ENCODE measurements around the gene SERPINA6. TPM values are rescaled to one million over a fixed set of nuclear protein-coding genes. Genes with fewer than 3 reads are reported as not detected.

SERPINA6 gene
- total RNA-seq, 2 donors from 2014 or later = not detected

GRCh38 chr14:94367347-94368242 lies 44.5 kb upstream of the SERPINA6 start:
- no peaks in the 10 kb centered on the region for H3K27me3 ChIP-seq
- H3K27ac ChIP-seq = no peak overlapping the region
- H3K36me3 ChIP-seq = no peaks in the 10 kb centered on the region
- H3K9me3 ChIP-seq = no peaks in the 10 kb centered on the region
- H3K4me1 ChIP-seq = no peaks in the 10 kb centered on the region
- no peak for TF ChIP-seq CTCF (IDR thresholded peaks at IDR 0.05)
- DNase-seq (ENCODE audit: low spot score) = no peak
- no peak overlapping the region for H3K4me3 ChIP-seq

- TF ChIP-seq CTCF (IDR thresholded peaks at IDR 0.05) = no peak
- H3K27me3 ChIP-seq = no peaks in the 10 kb centered on the region
These were observed 43.2 kb upstream of the SERPINA6 start, which contains the start of gene SERPINA2 for GRCh38 chr14:94366146-94366915. Gene SERPINA2 (minus strand): TSS chr14:94366698.

GRCh38 chr14:94365624-94366023 lies 42.5 kb upstream of the SERPINA6 start:
- Histone ChIP-seq H3K9me3 (no peaks in the 10 kb centered on the region), H3K4me3 (no peak overlapping the region), H3K27me3 (no peaks in the 10 kb centered on the region), H3K4me1 (no peaks in the 10 kb centered on the region), H3K27ac (no peak overlapping the region), H3K36me3 (no peaks in the 10 kb centered on the region)
- no peak for TF ChIP-seq CTCF (IDR thresholded peaks at IDR 0.05)
- DNase-seq (ENCODE audit: low spot score) = no peak

More at GRCh38 chr14:94366146-94366915, 43.2 kb upstream of the SERPINA6 start, which contains the start of gene SERPINA2:
- Histone ChIP-seq H3K4me3 (no peak within 1 kb of the TSS), H3K9me3 (no peaks in the 10 kb centered on the region), H3K36me3 (no peaks in the 10 kb centered on the region), H3K4me1 (no peaks in the 10 kb centered on the region), H3K27ac (no peak within 1 kb of the TSS)
- no peak for DNase-seq (ENCODE audit: low spot score)

GRCh38 chr14:94364964-94365363 lies 41.8 kb upstream of the SERPINA6 start:
- no peak for TF ChIP-seq CTCF (IDR thresholded peaks at IDR 0.05)
- DNase-seq (ENCODE audit: low spot score) = no peak
- H3K27ac ChIP-seq = no peak overlapping the region
- no peaks in the 10 kb centered on the region for H3K4me1 ChIP-seq
- H3K36me3 ChIP-seq = no peaks in the 10 kb centered on the region
- no peaks in the 10 kb centered on the region for H3K27me3 ChIP-seq
- H3K9me3 ChIP-seq = no peaks in the 10 kb centered on the region
- H3K4me3 ChIP-seq = no peak overlapping the region

- Histone ChIP-seq H3K9me3 (no peaks in the 10 kb centered on the region), H3K4me3 (no peak overlapping the region), H3K36me3 (no peaks in the 10 kb centered on the region), H3K27ac (no peak overlapping the region), H3K27me3 (no peaks in the 10 kb centered on the region), H3K4me1 (no peaks in the 10 kb centered on the region)
- TF ChIP-seq CTCF (IDR thresholded peaks at IDR 0.05) = no peak
- no peak for DNase-seq (ENCODE audit: low spot score)
These were observed 40.9 kb upstream of the SERPINA6 start for GRCh38 chr14:94364037-94364436.
